OCI-LY1 (cell line): ENCODE results near the gene TBC1D20.

Experiments
- H2AFZ ChIP-seq: fragments of 200-600 bp; sonication (generic), shearing (Covaris generic); 2 replicates; pipeline ENCODE4 v1.6.0; 2014; ENCODE audit warnings: antibody characterized with exemption, mild to moderate bottlenecking, low read length
- H3F3A ChIP-seq: fragments of 200-600 bp; sonication (generic), shearing (Covaris generic); 2 replicates; pipeline ENCODE4 v1.6.0; 2014; ENCODE audit warnings: mild to moderate bottlenecking, antibody characterized with exemption, low read length, moderate library complexity; ENCODE audit not compliant: insufficient read depth
- H3K27ac ChIP-seq: fragments of 200-600 bp; sonication (generic); 2 replicates; pipeline ENCODE4 v1.5.1; 2014; ENCODE audit warnings: low read length, mixed run types, mild to moderate bottlenecking, low read depth; ENCODE audit not compliant: poor library complexity, severe bottlenecking
- H3K27me3 ChIP-seq: fragments of 200-600 bp; sonication (generic); 2 replicates; pipeline ENCODE4 v1.6.0; 2014; ENCODE audit warnings: antibody characterized with exemption, mild to moderate bottlenecking, low read length, moderate library complexity; ENCODE audit not compliant: insufficient read depth
- H3K36me3 ChIP-seq: fragments of 200-600 bp; sonication (generic); 2 replicates; pipeline ENCODE4 v1.6.1; 2014; ENCODE audit warnings: mild to moderate bottlenecking, antibody characterized with exemption, low read length, moderate library complexity, mixed read lengths; ENCODE audit not compliant: insufficient read depth
- H3K4me1 ChIP-seq: fragments of 200-600 bp; sonication (generic); 2 replicates; pipeline ENCODE4 v1.5.1; 2014; ENCODE audit warnings: mild to moderate bottlenecking, low read length, moderate library complexity; ENCODE audit not compliant: insufficient read depth, severe bottlenecking
- H3K4me2 ChIP-seq: fragments of 200-600 bp; sonication (generic), shearing (Covaris generic); 2 replicates; pipeline ENCODE4 v1.6.1; 2014; ENCODE audit warnings: low read length
- H3K4me3 ChIP-seq: fragments of 200-600 bp; sonication (generic); 2 replicates; pipeline ENCODE4 v1.5.1; 2014; ENCODE audit warnings: low read length, low read depth, mild to moderate bottlenecking, mixed read lengths; ENCODE audit not compliant: poor library complexity, severe bottlenecking
- H3K79me2 ChIP-seq: fragments of 200-600 bp; shearing (Covaris generic); 2 replicates; pipeline ENCODE4 v1.6.1; 2016; ENCODE audit warnings: mixed run types, low read length, mixed read lengths; ENCODE audit not compliant: insufficient read depth
- H3K9ac ChIP-seq: fragments of 200-600 bp; sonication (generic), shearing (Covaris generic); 2 replicates; pipeline ENCODE4 v1.6.1; 2014; ENCODE audit warnings: mild to moderate bottlenecking, low read length, mixed read lengths
- H3K9me2 ChIP-seq: fragments of 200-600 bp; sonication (generic), shearing (Covaris generic); 2 replicates; pipeline ENCODE4 v1.6.1; 2014; ENCODE audit warnings: low read depth, mild to moderate bottlenecking, low read length, mixed read lengths
- H3K9me3 ChIP-seq: fragments of 200-600 bp; shearing (Covaris generic); 2 replicates; pipeline ENCODE4 v1.6.1; 2014; ENCODE audit warnings: low read length, mixed read lengths
- H4K20me1 ChIP-seq: fragments of 200-600 bp; sonication (generic), shearing (Covaris generic); 2 replicates; pipeline ENCODE4 v1.6.0; 2016; ENCODE audit warnings: mild to moderate bottlenecking, low read length; ENCODE audit not compliant: insufficient read depth
- EZH2 ChIP-seq: fragments of 200-600 bp; sonication (generic), shearing (Covaris generic); IDR thresholded peaks from 2 replicates; pipeline ENCODE4 v1.8.0; 2017; ENCODE audit warnings: borderline replicate concordance, mixed run types, mild to moderate bottlenecking, antibody characterized with exemption, low read length, moderate library complexity, mixed read lengths
- TF ChIP-seq, protein P1 (sequence below): fragments of 200-600 bp; sonication (generic), shearing (Covaris generic); IDR thresholded peaks from 2 replicates; pipeline ENCODE4 v1.5.1; 2017; ENCODE audit warnings: mild to moderate bottlenecking, antibody characterized with exemption, low read length, moderate library complexity, mixed read lengths

The TBC1D20 gene

DNA sequence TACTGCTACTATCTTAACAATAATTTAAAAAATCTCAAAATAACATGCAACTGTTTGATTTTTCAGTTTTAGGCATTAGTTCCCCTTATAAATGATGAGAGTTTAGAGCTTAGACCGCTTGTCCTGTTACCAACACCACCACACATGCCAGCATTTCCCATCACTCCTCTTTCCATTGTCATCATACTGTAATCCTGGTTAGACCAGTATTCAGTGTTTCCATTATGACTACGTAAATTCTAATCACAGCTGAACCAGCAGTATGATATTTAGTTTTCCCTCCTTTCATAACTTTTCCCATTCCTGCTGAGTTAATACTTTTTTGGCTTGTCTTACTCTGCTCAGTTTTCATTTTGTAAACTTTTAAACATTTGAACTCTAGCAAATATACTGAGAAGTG, 12.2 kb upstream of the TBC1D20 start:
- H3K27ac ChIP-seq: no peak overlapping the region
- no peak for TF ChIP-seq EZH2
- TF ChIP-seq, protein P1, sequence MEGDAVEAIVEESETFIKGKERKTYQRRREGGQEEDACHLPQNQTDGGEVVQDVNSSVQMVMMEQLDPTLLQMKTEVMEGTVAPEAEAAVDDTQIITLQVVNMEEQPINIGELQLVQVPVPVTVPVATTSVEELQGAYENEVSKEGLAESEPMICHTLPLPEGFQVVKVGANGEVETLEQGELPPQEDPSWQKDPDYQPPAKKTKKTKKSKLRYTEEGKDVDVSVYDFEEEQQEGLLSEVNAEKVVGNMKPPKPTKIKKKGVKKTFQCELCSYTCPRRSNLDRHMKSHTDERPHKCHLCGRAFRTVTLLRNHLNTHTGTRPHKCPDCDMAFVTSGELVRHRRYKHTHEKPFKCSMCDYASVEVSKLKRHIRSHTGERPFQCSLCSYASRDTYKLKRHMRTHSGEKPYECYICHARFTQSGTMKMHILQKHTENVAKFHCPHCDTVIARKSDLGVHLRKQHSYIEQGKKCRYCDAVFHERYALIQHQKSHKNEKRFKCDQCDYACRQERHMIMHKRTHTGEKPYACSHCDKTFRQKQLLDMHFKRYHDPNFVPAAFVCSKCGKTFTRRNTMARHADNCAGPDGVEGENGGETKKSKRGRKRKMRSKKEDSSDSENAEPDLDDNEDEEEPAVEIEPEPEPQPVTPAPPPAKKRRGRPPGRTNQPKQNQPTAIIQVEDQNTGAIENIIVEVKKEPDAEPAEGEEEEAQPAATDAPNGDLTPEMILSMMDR: no peak
- peaks cover 8% of the 10 kb centered on the region for H3K9me3 ChIP-seq
- no peak overlapping the region for H3K4me2 ChIP-seq
- no peak overlapping the region for H2AFZ ChIP-seq
- H3K36me3 ChIP-seq: peaks cover 27% of the 10 kb centered on the region
- no peaks in the 10 kb centered on the region for H4K20me1 ChIP-seq
- no peaks in the 10 kb centered on the region for H3F3A ChIP-seq
- H3K4me1 ChIP-seq: no peaks in the 10 kb centered on the region
- H3K9me2 ChIP-seq: no peaks in the 10 kb centered on the region
- H3K9ac ChIP-seq: no peak overlapping the region
- H3K27me3 ChIP-seq: no peaks in the 10 kb centered on the region
- no peak overlapping the region for H3K4me3 ChIP-seq
- H3K79me2 ChIP-seq: no peaks in the 10 kb centered on the region

GRCh38 chr20:472889-473292, 10.6 kb upstream of the TBC1D20 start:
- no peak overlapping the region for H3K4me2 ChIP-seq
- no peaks in the 10 kb centered on the region for H3K9me2 ChIP-seq
- no peak overlapping the region for H2AFZ ChIP-seq
- no peak overlapping the region for H3K27ac ChIP-seq
- H3K9me3 ChIP-seq: peaks cover 14% of the 10 kb centered on the region
- no peaks in the 10 kb centered on the region for H3K79me2 ChIP-seq
- no peaks in the 10 kb centered on the region for H4K20me1 ChIP-seq
- no peaks in the 10 kb centered on the region for H3F3A ChIP-seq
- H3K36me3 ChIP-seq: peaks cover 15% of the 10 kb centered on the region
- H3K27me3 ChIP-seq: no peaks in the 10 kb centered on the region
- no peak overlapping the region for H3K9ac ChIP-seq
- no peak overlapping the region for H3K4me3 ChIP-seq
- no peaks in the 10 kb centered on the region for H3K4me1 ChIP-seq
- TF ChIP-seq, protein P1: no peak
- TF ChIP-seq EZH2: no peak

DNA sequence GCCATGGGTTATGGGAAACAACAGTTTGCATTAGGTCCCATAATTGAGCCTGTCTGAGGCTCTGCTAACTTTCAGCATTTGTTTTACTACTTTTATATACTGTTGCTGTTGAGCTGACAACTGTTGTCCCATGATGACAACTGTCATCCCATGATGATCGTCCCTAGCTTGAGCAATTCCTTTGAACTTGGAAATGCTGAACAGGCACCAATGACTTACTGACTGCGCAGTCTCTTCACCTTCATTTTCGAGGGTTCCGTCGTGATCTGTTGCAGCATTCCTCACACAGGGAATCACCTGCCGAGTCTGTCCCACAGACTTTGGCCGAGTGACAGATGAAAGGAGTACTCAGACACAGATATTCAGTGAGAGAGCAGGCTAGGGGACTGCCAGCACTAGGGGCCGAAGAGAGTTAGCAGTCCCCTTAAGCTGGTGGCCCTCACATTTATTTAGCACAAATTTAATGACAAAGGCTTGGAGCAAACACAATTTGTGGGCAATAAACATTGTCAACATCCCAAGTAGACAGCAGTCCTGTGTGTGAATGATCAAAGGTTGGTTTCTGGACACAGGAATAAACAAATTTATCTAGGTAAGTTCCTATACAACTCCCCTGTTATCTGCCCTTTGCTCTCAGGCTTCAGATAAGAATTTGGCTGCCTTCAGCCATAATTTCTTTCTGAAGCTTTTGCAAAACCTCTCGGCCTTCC, 10.0 kb upstream of the TBC1D20 start:
- Histone ChIP-seq H2AFZ (no peak overlapping the region), H3K27ac (no peak overlapping the region), H4K20me1 (no peaks in the 10 kb centered on the region), H3K9ac (no peak overlapping the region), H3F3A (no peaks in the 10 kb centered on the region), H3K4me3 (no peak overlapping the region), H3K27me3 (no peaks in the 10 kb centered on the region; the same call in 1 of the 2 replicates), H3K9me3 (peaks cover 18% of the 10 kb centered on the region), H3K4me1 (no peaks in the 10 kb centered on the region), H3K36me3 (peaks cover 9% of the 10 kb centered on the region), H3K4me2 (no peak overlapping the region), H3K9me2 (no peaks in the 10 kb centered on the region), H3K79me2 (no peaks in the 10 kb centered on the region)
- no peak for TF ChIP-seq EZH2
- TF ChIP-seq, protein P1: no peak
